Left lung (tissue), 10 donors: ENCODE results near the gene DHX15. TPM values are rescaled to one million over a fixed set of nuclear protein-coding genes. Genes with fewer than 3 reads are reported as not detected.

Source experiments
- ATAC-seq: fragments of 200-7000 bp; cut with Tn5 transposase; one replicate; pipeline ENCODE4 v1.9.1; 2020; ENCODE audit warnings: moderate library complexity
- DNase-seq, 4 donors: peaks; one replicate each; pipeline ENCODE4 v3.0.0-alpha.2; 2013 to 2020
- H3K27ac ChIP-seq, 2 donors: fragments of 200-600 bp; sonication (generic) in 1 of 2; one replicate each; pipeline versions ENCODE4 v1.5.0 to v1.8.0; 2020 to 2021
- H3K27me3 ChIP-seq, 2 donors: fragments of 200-600 bp; sonication (generic) in 1 of 2; one replicate each; pipeline versions ENCODE4 v1.5.0 to v1.8.0; 2020 to 2021
- H3K36me3 ChIP-seq, 2 donors: fragments of 200-600 bp; sonication (generic) in 1 of 2; one replicate each; pipeline versions ENCODE4 v1.5.0 to v1.8.0; 2020 to 2021
- H3K4me1 ChIP-seq, 2 donors: fragments of 200-600 bp; one replicate each; pipeline ENCODE4 v1.8.0; 2021
- H3K4me3 ChIP-seq, 2 donors: fragments of 200-600 bp; sonication (generic) in 1 of 2; one replicate each; pipeline versions ENCODE4 v1.5.0 to v1.8.0; 2020 to 2021; ENCODE audit warnings: mild to moderate bottlenecking in 1 of 2
- H3K9me3 ChIP-seq, 2 donors: fragments of 200-600 bp; sonication (generic) in 1 of 2; one replicate each; pipeline versions ENCODE4 v1.5.0 to v1.8.0; 2020 to 2021
- CTCF ChIP-seq, 2 donors: fragments of 200-600 bp; sonication (generic) in 1 of 2; IDR thresholded peaks; one replicate each; pipeline versions ENCODE4 v1.5.0 to v1.8.0; 2021; ENCODE audit warnings: antibody characterized with exemption in 2 of 2
- intact Hi-C, 2 donors: fragments of 100-400 bp; cut with DNase I; formaldehyde crosslinking; loops; one replicate each; pipeline versions ENCODE4 v1.11.2 to v1.14.2; 2022
- polyA plus RNA-seq, 6 donors: library from polyadenylated mRNA; unstranded; fragments of 120-200 nt; gene quantifications; one replicate each; pipeline ENCODE4 v1.2.1, GENCODE V29; 2013; ENCODE audit not compliant: insufficient read length in 6 of 6
- total RNA-seq, 2 donors: library from RNA; stranded (reverse); fragmentation: NEBNext Ultra II Directional; extraction: Animal tissue kit (Norgen Biotek cat#: 25700); gene quantifications; one replicate each; pipeline ENCODE4 v1.2.1, GENCODE V29; 2021
- donor health status: DM: no; HTN: yes; CAD: no.
- donor health status: DM: no; HTN: no; CAD: no.

Gene DHX15
- total and polyA plus RNA-seq, 8 donors = 89.8 to 257 (median 218) TPM

DNA sequence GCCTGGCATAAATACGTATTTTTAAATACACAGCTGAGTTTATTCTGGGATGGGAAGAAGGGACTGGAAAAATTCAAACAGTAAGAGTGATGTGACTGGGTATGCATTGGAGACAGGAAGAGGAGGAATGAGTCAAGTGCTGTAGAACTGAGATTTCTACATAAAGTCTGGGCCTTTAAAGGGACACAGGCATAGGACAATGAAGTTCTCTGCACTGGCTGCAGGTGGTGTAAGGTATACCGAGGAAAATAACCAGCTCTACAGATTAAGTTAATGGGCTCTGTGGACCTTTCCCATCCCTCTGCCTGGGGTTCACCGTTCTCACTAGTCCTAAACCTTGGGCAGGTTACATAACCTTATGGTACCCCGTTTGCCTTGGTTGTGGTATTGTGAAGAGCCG is 68.7 kb downstream of the DHX15 start:
- intact Hi-C loops = no loop called here
- no peak for TF ChIP-seq CTCF (IDR thresholded peaks at IDR 0.05)

GRCh38 chr4:24514808-24515207 is 69.5 kb downstream of the DHX15 start:
- H3K9me3 ChIP-seq = no peaks in the 10 kb centered on the region
- H3K4me1 ChIP-seq = peaks cover 0 to 3% of the 10 kb centered on the region in 2 donors
- no peak for TF ChIP-seq CTCF (IDR thresholded peaks at IDR 0.05)
- no peak for ATAC-seq
- H3K36me3 ChIP-seq = peaks cover 0 to 19% of the 10 kb centered on the region in 2 donors
- no peak overlapping the region for H3K27ac ChIP-seq
- H3K4me3 ChIP-seq = no peak overlapping the region
- DNase-seq = no peak
- intact Hi-C loops = no loop called here
- no peaks in the 10 kb centered on the region for H3K27me3 ChIP-seq

More for the DNA sequence above, 68.7 kb downstream of the DHX15 start:
- ATAC-seq (no peak), DNase-seq (no peak)
- no peaks in the 10 kb centered on the region for H3K27me3 ChIP-seq
- H3K36me3 ChIP-seq = peaks cover 0 to 23% of the 10 kb centered on the region in 2 donors
- no peak overlapping the region for H3K4me3 ChIP-seq
- peaks cover 0 to 3% of the 10 kb centered on the region in 2 donors for H3K4me1 ChIP-seq
- no peak overlapping the region for H3K27ac ChIP-seq
- H3K9me3 ChIP-seq = no peaks in the 10 kb centered on the region

DNA sequence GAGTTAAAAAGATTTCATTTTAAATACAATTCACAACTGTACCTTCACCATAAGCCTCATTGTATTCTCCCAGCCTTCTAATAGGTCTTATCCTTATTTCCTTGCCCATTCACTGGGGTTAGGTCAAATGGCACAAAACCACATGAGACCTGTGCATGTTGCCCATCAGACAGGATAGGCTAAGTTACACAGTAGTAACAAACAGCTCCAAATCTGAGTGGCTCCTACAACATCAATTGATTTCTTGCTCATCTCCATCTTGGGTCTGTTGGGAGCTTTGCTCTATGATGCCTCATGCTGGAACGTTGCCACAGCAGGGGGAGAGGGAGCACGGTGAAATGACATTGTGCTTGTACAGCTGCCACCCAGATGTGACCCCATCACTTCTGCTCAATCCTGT is 70.6 kb downstream of the DHX15 start:
- H3K9me3 ChIP-seq = no peaks in the 10 kb centered on the region
- intact Hi-C loops = no loop called here
- DNase-seq (no peak), ATAC-seq (no peak)
- no peak overlapping the region for H3K4me3 ChIP-seq
- H3K27ac ChIP-seq = no peak overlapping the region
- no peaks in the 10 kb centered on the region for H3K27me3 ChIP-seq
- H3K36me3 ChIP-seq = peaks cover 0 to 8% of the 10 kb centered on the region in 2 donors
- TF ChIP-seq CTCF (IDR thresholded peaks at IDR 0.05) = no peak
- H3K4me1 ChIP-seq = no peaks in the 10 kb centered on the region

DNA sequence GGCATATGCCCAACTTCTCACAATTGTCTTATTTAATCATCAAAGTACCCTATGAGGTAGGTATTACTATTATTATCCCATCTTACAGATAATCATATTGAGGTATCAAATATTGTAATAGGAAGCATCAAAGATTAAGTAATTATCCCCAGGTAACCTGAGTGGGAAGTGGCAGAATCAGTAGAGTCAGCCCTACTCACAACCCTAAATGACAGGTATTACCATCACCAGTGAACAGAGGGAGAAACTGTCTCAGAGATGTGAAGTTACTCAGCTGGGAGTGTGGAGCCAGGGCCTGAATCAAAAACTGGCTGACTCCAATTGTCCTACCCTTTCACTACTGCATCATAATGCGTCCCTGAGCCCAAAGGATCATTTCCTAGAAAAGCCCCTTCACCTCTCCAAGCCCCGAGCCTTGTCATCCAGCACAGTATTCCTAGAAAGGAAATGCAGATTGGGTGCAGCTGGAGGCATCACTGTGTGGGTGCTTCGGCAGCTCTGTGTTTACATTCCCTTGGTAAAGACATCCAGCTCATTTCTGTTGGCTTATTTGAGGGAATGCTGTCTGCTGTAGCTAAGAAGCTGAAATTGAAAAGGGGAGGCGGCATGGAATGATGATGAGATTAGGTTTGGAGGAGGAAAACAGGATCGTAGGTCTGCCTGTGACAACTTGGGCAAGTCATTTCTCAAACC is 72.8 kb downstream of the DHX15 start:
- no peaks in the 10 kb centered on the region for H3K27me3 ChIP-seq
- H3K36me3 ChIP-seq = no peaks in the 10 kb centered on the region
- peak in 1 of 4 donors; percentile 7 for DNase-seq
- no peak overlapping the region for H3K4me3 ChIP-seq
- intact Hi-C loops = no loop called here
- no peak for ATAC-seq
- TF ChIP-seq CTCF (IDR thresholded peaks at IDR 0.05) = no peak
- H3K9me3 ChIP-seq = no peaks in the 10 kb centered on the region
- no peak overlapping the region for H3K27ac ChIP-seq
- H3K4me1 ChIP-seq = no peaks in the 10 kb centered on the region

- DNase-seq (no peak), ATAC-seq (no peak)
- Histone ChIP-seq H3K36me3 (no peaks in the 10 kb centered on the region), H3K27me3 (no peaks in the 10 kb centered on the region), H3K9me3 (no peaks in the 10 kb centered on the region), H3K4me1 (no peaks in the 10 kb centered on the region), H3K4me3 (no peak overlapping the region), H3K27ac (no peak overlapping the region)
- intact Hi-C loops = no loop called here
- no peak for TF ChIP-seq CTCF (IDR thresholded peaks at IDR 0.05)
Measured at GRCh38 chr4:24510091-24510490, 74.3 kb downstream of the DHX15 start.
